Measurements from ENCODE around the gene CISD3. TPM values are rescaled to one million over a fixed set of nuclear protein-coding genes. Genes with fewer than 3 reads are reported as not detected.

The CISD3 gene
- total and polyA plus RNA-seq, 4 donors: 18.3 to 59.0 (median 30.6) TPM

Small RNA genes lying within 50 kb of the gene (microRNA-seq; reads per million reads assigned to microRNA genes)
- 0 to 2.0 reads per million in 2 donors for gene MIR4726
- gene MIR4734: 0 reads per million in 2 donors

Other genes starting within 250 kb of the CISD3 start
- under 1 TPM; 0.84 to 0.99 TPM for gene SRCIN1, start 124.4 kb upstream of the CISD3 start, total RNA-seq
- under 1 TPM; 0.38 to 0.41 TPM for gene SRCIN1, start 124.4 kb upstream of the CISD3 start, polyA plus RNA-seq
- 1 to 10 TPM; 1.3 to 1.5 TPM for gene EPOP, start 55.4 kb upstream of the CISD3 start, total RNA-seq
- gene EPOP, start 55.4 kb upstream of the CISD3 start, polyA plus RNA-seq: under 1 TPM in 1 of 2 donors, not detected in 1; 0.64 TPM
- 100 to 1,000 TPM; 124 to 195 TPM for gene MLLT6, start 25.1 kb upstream of the CISD3 start, total RNA-seq
- 10 to 100 TPM; 28.7 to 70.1 TPM for gene MLLT6, start 25.1 kb upstream of the CISD3 start, polyA plus RNA-seq
- gene PCGF2, start 18.0 kb downstream of the CISD3 start, total RNA-seq: 10 to 100 TPM; 61.4 to 75.5 TPM
- 10 to 100 TPM; 32.8 to 33.2 TPM for gene PCGF2, start 18.0 kb downstream of the CISD3 start, polyA plus RNA-seq
- 100 to 1,000 TPM in 1 of 2 donors, 10 to 100 TPM in 1; 99.9 to 109 TPM for gene PSMB3, start 22.4 kb downstream of the CISD3 start, total RNA-seq
- gene PSMB3, start 22.4 kb downstream of the CISD3 start, polyA plus RNA-seq: 100 to 1,000 TPM; 164 to 183 TPM
- gene PIP4K2B, start 69.2 kb downstream of the CISD3 start, total RNA-seq: 10 to 100 TPM; 32.4 to 48.4 TPM
- gene PIP4K2B, start 69.2 kb downstream of the CISD3 start, polyA plus RNA-seq: 10 to 100 TPM in 1 of 2 donors, 1 to 10 TPM in 1; 9.6 to 26.1 TPM
- gene CWC25, start 95.0 kb downstream of the CISD3 start, total RNA-seq: 10 to 100 TPM; 19.0 to 23.9 TPM
- 10 to 100 TPM in 1 of 2 donors, 1 to 10 TPM in 1; 7.1 to 32.7 TPM for gene CWC25, start 95.0 kb downstream of the CISD3 start, polyA plus RNA-seq
- 1,000 to 10,000 TPM; 1,147 to 1,150 TPM for gene RPL23, start 123.4 kb downstream of the CISD3 start, total RNA-seq
- 1,000 to 10,000 TPM; 2,973 to 5,274 TPM for gene RPL23, start 123.4 kb downstream of the CISD3 start, polyA plus RNA-seq
- 100 to 1,000 TPM; 136 to 169 TPM for gene LASP1, start 139.7 kb downstream of the CISD3 start, total RNA-seq
- 10 to 100 TPM; 68.5 to 78.9 TPM for gene LASP1, start 139.7 kb downstream of the CISD3 start, polyA plus RNA-seq
- gene FBXO47, start 237.1 kb downstream of the CISD3 start, total RNA-seq: not detected
- gene FBXO47, start 237.1 kb downstream of the CISD3 start, polyA plus RNA-seq: not detected